GM19467 (cell line): Measurements from ENCODE around the gene TMEM244.
"Not testable (repeated sequence)": the region's sequence is repeated elsewhere in the genome, so short reads cannot be mapped to it uniquely, and the experiment has no call there.

Source experiments
- ATAC-seq: cut with Tn5 transposase; IDR thresholded peaks from one replicate; pipeline ENCODE4 v1.9.1; 2021; ENCODE audit warnings: mild to moderate bottlenecking, moderate library complexity; ENCODE audit not compliant: unreplicated experiment

Gene TMEM244

GRCh38 chr6:129871221-129871620 is 10.1 kb upstream of the TMEM244 start:
- ATAC-seq = no peak

GRCh38 chr6:129867403-129867802 is 6.3 kb upstream of the TMEM244 start:
- ATAC-seq = no peak

- ATAC-seq = no peak
Observed at GRCh38 chr6:129866688-129867087, 5.6 kb upstream of the TMEM244 start.

- ATAC-seq = no peak
Observed at GRCh38 chr6:129866256-129866655, 5.1 kb upstream of the TMEM244 start.

- ATAC-seq = no peak
Observed at GRCh38 chr6:129865013-129865412, 3.9 kb upstream of the TMEM244 start.

- ATAC-seq = no peak
Observed at GRCh38 chr6:129863664-129864063, 2.5 kb upstream of the TMEM244 start.

GRCh38 chr6:129859524-129859923 is 1.6 kb downstream of the TMEM244 start:
- no peak for ATAC-seq

- no peak for ATAC-seq
Observed at GRCh38 chr6:129857838-129858237, 3.3 kb downstream of the TMEM244 start.

- ATAC-seq = no peak
Observed at GRCh38 chr6:129853996-129854711, 7.0 kb downstream of the TMEM244 start.

- no peak for ATAC-seq
Observed at GRCh38 chr6:129852257-129852858, 8.8 kb downstream of the TMEM244 start.

GRCh38 chr6:129849456-129849855 is 11.7 kb downstream of the TMEM244 start:
- no peak for ATAC-seq

GRCh38 chr6:129846761-129847160 is 14.4 kb downstream of the TMEM244 start:
- ATAC-seq = no peak

- ATAC-seq = no peak
Observed at GRCh38 chr6:129845696-129846095, 15.4 kb downstream of the TMEM244 start.

- no peak for ATAC-seq
Observed at GRCh38 chr6:129844118-129844891, 16.8 kb downstream of the TMEM244 start.

GRCh38 chr6:129843573-129843972 is 17.5 kb downstream of the TMEM244 start:
- no peak for ATAC-seq

GRCh38 chr6:129842881-129843409 is 18.2 kb downstream of the TMEM244 start:
- no peak for ATAC-seq

- no peak for ATAC-seq
Observed at GRCh38 chr6:129842137-129842536, 19.0 kb downstream of the TMEM244 start.

- not testable (repeated sequence) for ATAC-seq
Observed at GRCh38 chr6:129839562-129839961, 21.6 kb downstream of the TMEM244 start.

GRCh38 chr6:129835691-129836090 is 25.4 kb downstream of the TMEM244 start:
- ATAC-seq = no peak

GRCh38 chr6:129832299-129832698 is 28.8 kb downstream of the TMEM244 start:
- ATAC-seq = no peak

GRCh38 chr6:129828229-129828628 is 32.9 kb downstream of the TMEM244 start:
- ATAC-seq = no peak

- ATAC-seq = no peak
Observed at GRCh38 chr6:129818251-129818650, 42.9 kb downstream of the TMEM244 start.
